C4-2B (cell line): ENCODE data around the gene MTHFS.

Source experiments
- CTCF ChIP-seq: fragments of 450-650 bp; conservative IDR thresholded peaks from 2 replicates; pipeline ENCODE4 v1.5.1; 2017; ENCODE audit warnings: mild to moderate bottlenecking
- ZFX ChIP-seq: fragments of 450-650 bp; IDR thresholded peaks from 2 replicates; pipeline ENCODE4 v1.6.1; 2017

- no peak for TF ChIP-seq CTCF
- TF ChIP-seq ZFX: no peak
Measured at GRCh38 chr15:79798311-79798710, 98.5 kb downstream of the MTHFS start.
